C4-2B (cell line): ENCODE results near the gene CFAP119.

ENCODE experiments used
- H3K27ac ChIP-seq: fragments of 450-650 bp; 2 replicates; pipeline ENCODE4 v1.5.1; 2017
- CTCF ChIP-seq: fragments of 450-650 bp; conservative IDR thresholded peaks from 2 replicates; pipeline ENCODE4 v1.5.1; 2017; ENCODE audit warnings: mild to moderate bottlenecking
- ZFX ChIP-seq: fragments of 450-650 bp; IDR thresholded peaks from 2 replicates; pipeline ENCODE4 v1.6.1; 2017

Gene CFAP119

GRCh38 chr16:30785126-30786106, 23.6 kb upstream of the CFAP119 start:
- no peak overlapping the region for H3K27ac ChIP-seq
- TF ChIP-seq ZFX (no peak), CTCF (no peak)

- TF ChIP-seq CTCF (no peak), ZFX (no peak)
- H3K27ac ChIP-seq: no peak overlapping the region
Observed at GRCh38 chr16:30784215-30784614, 22.4 kb upstream of the CFAP119 start.

- TF ChIP-seq ZFX (no peak), CTCF (no peak)
- H3K27ac ChIP-seq: no peak overlapping the region
Observed at GRCh38 chr16:30783280-30784109, 21.6 kb upstream of the CFAP119 start.

GRCh38 chr16:30782486-30783279, 20.8 kb upstream of the CFAP119 start:
- no peak for TF ChIP-seq CTCF
- no peak for TF ChIP-seq ZFX
- H3K27ac ChIP-seq: no peak overlapping the region

- TF ChIP-seq ZFX (no peak), CTCF (no peak)
- no peak overlapping the region for H3K27ac ChIP-seq
Observed at GRCh38 chr16:30780549-30780948, 18.7 kb upstream of the CFAP119 start.

GRCh38 chr16:30780021-30780420, 18.2 kb upstream of the CFAP119 start:
- no peak overlapping the region for H3K27ac ChIP-seq
- TF ChIP-seq CTCF (no peak), ZFX (no peak)
